Measurements from ENCODE around the gene RBM12. TPM values are rescaled to one million over a fixed set of nuclear protein-coding genes. Genes with fewer than 3 reads are reported as not detected.

Gene RBM12
- total RNA-seq, 1 donor from 2014 or later = 8.9 TPM

GRCh38 chr20:35616465-35617396 is 48.0 kb downstream of the RBM12 start:
- H3K4me3 ChIP-seq = peak overlapping the region; percentile 60 to 61
- peak overlapping the region; percentile 71 to 75 for H3K27ac ChIP-seq
- no peaks in the 10 kb centered on the region for H3K36me3 ChIP-seq
- H3K4me1 ChIP-seq = peaks cover 5 to 16% of the 10 kb centered on the region in 2 donors
- intact Hi-C loops (cut with DNase I) = loop anchor here (1.0 to 5.0 kb wide), 6 partner anchors 48 to 336 kb away; partner anchors contain the start of genes CPNE1, ERGIC3, PHF20 and RBM12
- H3K9me3 ChIP-seq = no peaks in the 10 kb centered on the region
- TF ChIP-seq CTCF (IDR thresholded peaks at IDR 0.05) = no peak
- peak; percentile 59 to 93 for DNase-seq (ENCODE audit: low spot score in 2 of 2)
- H3K27me3 ChIP-seq = no peaks in the 10 kb centered on the region

GRCh38 chr20:35615667-35616464 is 48.8 kb downstream of the RBM12 start, which contains the start of gene SPAG4:
Gene SPAG4, plus strand, starts transcription at chr20:35615829. Its CDS starts 175 bp downstream, at chr20:35616004.
- intact Hi-C loops (cut with DNase I) = loop anchor here (1.0 to 5.0 kb wide), 6 partner anchors 48 to 336 kb away; partner anchors contain the start of genes CPNE1, ERGIC3, PHF20 and RBM12

DNA sequence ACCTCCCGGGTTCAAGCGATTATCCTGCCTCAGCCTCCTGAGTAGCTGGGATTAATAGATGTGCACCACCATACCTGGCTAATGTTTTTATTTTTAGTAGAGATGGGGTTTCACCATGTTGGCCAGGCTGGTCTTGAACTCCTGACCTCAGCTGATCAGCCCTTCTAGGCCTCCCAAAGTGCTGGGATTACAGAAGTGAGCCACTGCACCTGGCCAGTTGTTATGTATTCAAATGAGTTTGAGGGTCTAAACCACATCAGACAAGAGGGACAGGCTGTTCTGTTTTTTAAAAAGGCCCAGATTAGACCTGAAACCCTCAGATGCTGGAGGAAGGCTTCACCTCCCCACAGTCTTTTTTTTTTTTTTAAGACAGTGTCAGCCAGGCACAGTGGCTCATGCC is 53.2 kb downstream of the RBM12 start:
- intact Hi-C loops (cut with DNase I) = no loop called here
- no peak overlapping the region for H3K4me3 ChIP-seq
- peaks cover 0 to 3% of the 10 kb centered on the region in 2 donors for H3K4me1 ChIP-seq
- no peak overlapping the region for H3K27ac ChIP-seq
- no peak for TF ChIP-seq CTCF (IDR thresholded peaks at IDR 0.05)
- H3K9me3 ChIP-seq = no peaks in the 10 kb centered on the region
- no peaks in the 10 kb centered on the region for H3K27me3 ChIP-seq
- DNase-seq (ENCODE audit: low spot score in 2 of 2) = no peak
- no peaks in the 10 kb centered on the region for H3K36me3 ChIP-seq

More at GRCh38 chr20:35615667-35616464, 48.8 kb downstream of the RBM12 start, which contains the start of gene SPAG4:
- Histone ChIP-seq H3K4me3 (peak within 1 kb of the TSS; percentile 77 to 81), H3K27me3 (no peaks in the 10 kb centered on the region), H3K4me1 (peaks cover 5 to 16% of the 10 kb centered on the region in 2 donors), H3K36me3 (no peaks in the 10 kb centered on the region), H3K9me3 (no peaks in the 10 kb centered on the region), H3K27ac (peak within 1 kb of the TSS; percentile 81 to 95)
- DNase-seq (ENCODE audit: low spot score in 2 of 2) = peak; percentile 98 to 100
- no peak for TF ChIP-seq CTCF (IDR thresholded peaks at IDR 0.05)

- Histone ChIP-seq H3K9me3 (no peaks in the 10 kb centered on the region), H3K4me1 (peaks cover 0 to 3% of the 10 kb centered on the region in 2 donors), H3K27ac (no peak overlapping the region), H3K27me3 (no peaks in the 10 kb centered on the region), H3K4me3 (no peak overlapping the region), H3K36me3 (no peaks in the 10 kb centered on the region)
- no peak for DNase-seq (ENCODE audit: low spot score in 2 of 2)
- no peak for TF ChIP-seq CTCF (IDR thresholded peaks at IDR 0.05)
- intact Hi-C loops (cut with DNase I) = no loop called here
Measured at GRCh38 chr20:35610833-35611427, 53.8 kb downstream of the RBM12 start.

Measured in ascending aorta (tissue), 2 donors.